AG10803 (cell line): ENCODE measurements around the gene MAPKAPK2.
"Not testable (repeated sequence)": the region's sequence is repeated elsewhere in the genome, so short reads cannot be mapped to it uniquely, and the experiment has no call there.

Source experiments
- DNase-seq: peaks from one replicate; pipeline ENCODE4 v3.0.0; 2010; ENCODE audit warnings: low read depth
- H3K4me3 ChIP-seq: 2 replicates; pipeline ENCODE4 v1.5.1; 2011; ENCODE audit warnings: mild to moderate bottlenecking, low read length, control low read depth
- CTCF ChIP-seq: conservative IDR thresholded peaks from 2 replicates; pipeline ENCODE4 v1.5.1; 2011; ENCODE audit warnings: mild to moderate bottlenecking, low read length, control low read depth, inconsistent platforms

Gene MAPKAPK2

GRCh38 chr1:206684478-206685333 is at the start of gene MAPKAPK2:
Gene MAPKAPK2 (plus strand): TSS chr1:206684905. CDS start chr1:206685230, 325 bp downstream.
- peak within 1 kb of the TSS; percentile 88 for H3K4me3 ChIP-seq
- no peak for TF ChIP-seq CTCF
- peak; percentile 60 for DNase-seq

GRCh38 chr1:206635080-206635977 is 49.4 kb upstream of the MAPKAPK2 start, which contains the start of gene DYRK3:
Gene DYRK3 (plus strand): TSS chr1:206635536. CDS start chr1:206635704, 168 bp downstream.
- peak; percentile 8; the same call in 1 of the 2 replicates for TF ChIP-seq CTCF
- peak; percentile 92 for DNase-seq
- peak within 1 kb of the TSS; percentile 79 for H3K4me3 ChIP-seq

GRCh38 chr1:206635978-206636345 is 48.7 kb upstream of the MAPKAPK2 start:
- H3K4me3 ChIP-seq, result peak overlapping the region; percentile 79
- no peak for TF ChIP-seq CTCF
- no peak for DNase-seq

- peak overlapping the region; percentile 79 for H3K4me3 ChIP-seq
- no peak for DNase-seq
- TF ChIP-seq CTCF, result no peak
These were observed 48.0 kb upstream of the MAPKAPK2 start for GRCh38 chr1:206636671-206637070.

- DNase-seq, result no peak
- H3K4me3 ChIP-seq, result no peak overlapping the region
- no peak for TF ChIP-seq CTCF
These were observed 47.1 kb upstream of the MAPKAPK2 start for GRCh38 chr1:206637605-206638004.

- not testable (repeated sequence) for H3K4me3 ChIP-seq
These were observed 42.6 kb upstream of the MAPKAPK2 start for GRCh38 chr1:206642074-206642473.

GRCh38 chr1:206643118-206643698 is 41.5 kb upstream of the MAPKAPK2 start:
- TF ChIP-seq CTCF, result no peak
- no peak for DNase-seq
- H3K4me3 ChIP-seq, result no peak overlapping the region

More at GRCh38 chr1:206642074-206642473, 42.6 kb upstream of the MAPKAPK2 start:
- not testable (repeated sequence) for DNase-seq
